SK-N-MC (cell line): Measurements from ENCODE around the gene CHSY1.

Experiments
- DNase-seq: peaks from one replicate; pipeline ENCODE4 v3.0.0-alpha.2; 2011; ENCODE audit warnings: low read depth, low spot score
- H3K27ac ChIP-seq: fragments of 200-600 bp; sonication (generic); 2 replicates; pipeline ENCODE4 v1.5.1; 2016; ENCODE audit warnings: mixed run types
- H3K36me3 ChIP-seq: fragments of 200-600 bp; sonication (generic); 2 replicates; pipeline ENCODE4 v1.6.1; 2017; ENCODE audit warnings: antibody characterized with exemption, low read length, mixed read lengths; ENCODE audit not compliant: insufficient read depth
- H3K4me3 ChIP-seq: fragments of 200-600 bp; sonication (generic); 2 replicates; pipeline ENCODE4 v1.5.1; 2016
- H3K9ac ChIP-seq: fragments of 200-600 bp; sonication (generic); 2 replicates; pipeline ENCODE4 v1.8.0; 2017; ENCODE audit warnings: mixed run types, mixed read lengths; ENCODE audit not compliant: insufficient read length
- H3K9me3 ChIP-seq: fragments of 200-600 bp; sonication (generic); 2 replicates; pipeline ENCODE4 v1.6.1; 2017; ENCODE audit warnings: low read depth, mild to moderate bottlenecking, antibody characterized with exemption, low read length, moderate library complexity, mixed read lengths
- EZH2 ChIP-seq: fragments of 200-600 bp; sonication (generic); IDR thresholded peaks from one replicate; pipeline ENCODE4 v1.6.1; 2017; ENCODE audit warnings: antibody characterized with exemption
- FOXP2 ChIP-seq: optimal IDR thresholded peaks from 2 replicates; pipeline ENCODE3; 2011; ENCODE audit warnings: mild to moderate bottlenecking, moderate library complexity; ENCODE audit not compliant: insufficient read depth; ENCODE audit errors: extremely low read length, control extremely low read depth
- POLR2AphosphoS5 ChIP-seq: IDR thresholded peaks from 2 replicates; pipeline ENCODE4 v1.6.1; 2012; ENCODE audit warnings: mild to moderate bottlenecking, low read depth, low read length, borderline replicate concordance

Gene CHSY1

GRCh38 chr15:101242160-101242998 is 9.5 kb downstream of the CHSY1 start:
- Histone ChIP-seq H3K4me3 (no peak overlapping the region), H3K36me3 (no peaks in the 10 kb centered on the region), H3K9me3 (no peaks in the 10 kb centered on the region), H3K27ac (no peak overlapping the region), H3K9ac (no peak overlapping the region)
- DNase-seq = no peak
- no peak for TF ChIP-seq EZH2
- no peak for TF ChIP-seq POLR2AphosphoS5

GRCh38 chr15:101240358-101240757 is 11.5 kb downstream of the CHSY1 start:
- H3K36me3 ChIP-seq = peaks cover 4% of the 10 kb centered on the region; the same call in 1 of the 2 replicates

GRCh38 chr15:101239724-101240136 is 12.1 kb downstream of the CHSY1 start:
- peak overlapping the region; percentile 46 for H3K4me3 ChIP-seq
- TF ChIP-seq EZH2 (no peak), POLR2AphosphoS5 (no peak), FOXP2 (no peak)
- H3K36me3 ChIP-seq = peaks cover 9% of the 10 kb centered on the region; the same call in 1 of the 2 replicates
- no peak for DNase-seq
- H3K9ac ChIP-seq = no peak overlapping the region
- H3K9me3 ChIP-seq = no peaks in the 10 kb centered on the region
- H3K27ac ChIP-seq = peak overlapping the region; percentile 59

More at GRCh38 chr15:101240358-101240757, 11.5 kb downstream of the CHSY1 start:
- Histone ChIP-seq H3K27ac (peak overlapping the region; percentile 59; the same call in 1 of the 2 replicates), H3K9me3 (no peaks in the 10 kb centered on the region), H3K9ac (no peak overlapping the region), H3K4me3 (no peak overlapping the region)
- DNase-seq = no peak
- no peak for TF ChIP-seq POLR2AphosphoS5
- no peak for TF ChIP-seq EZH2
- no peak for TF ChIP-seq FOXP2

DNA sequence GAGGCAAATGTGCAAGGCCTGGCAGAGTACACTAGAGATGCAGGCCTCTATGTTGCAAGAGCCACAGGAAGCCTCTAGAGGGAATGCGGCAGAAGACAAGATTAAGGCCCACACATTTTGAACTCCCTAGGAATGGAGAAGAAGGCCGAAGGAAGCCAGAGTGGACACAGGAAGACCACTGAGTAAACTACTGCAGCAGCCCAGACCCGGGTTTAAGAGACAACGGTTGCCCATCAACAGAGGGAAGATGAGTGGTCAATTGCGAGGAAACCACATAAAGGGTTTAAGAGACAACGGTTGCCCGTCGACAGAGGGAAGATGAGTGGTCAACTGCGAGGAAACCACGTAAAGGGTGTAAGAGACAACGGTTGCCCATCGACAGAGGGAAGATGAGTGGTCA is 14.6 kb downstream of the CHSY1 start:
- Histone ChIP-seq H3K9ac (no peak overlapping the region), H3K27ac (no peak overlapping the region), H3K36me3 (peaks cover 19% of the 10 kb centered on the region; the same call in 1 of the 2 replicates), H3K4me3 (no peak overlapping the region), H3K9me3 (no peaks in the 10 kb centered on the region)
- TF ChIP-seq POLR2AphosphoS5 (no peak), FOXP2 (no peak), EZH2 (no peak)
- no peak for DNase-seq

- no peaks in the 10 kb centered on the region for H3K9me3 ChIP-seq
- no peak overlapping the region for H3K9ac ChIP-seq
- H3K27ac ChIP-seq = no peak overlapping the region
- H3K4me3 ChIP-seq = no peak overlapping the region
- H3K36me3 ChIP-seq = peaks cover 34% of the 10 kb centered on the region; the same call in 1 of the 2 replicates
- TF ChIP-seq FOXP2 = no peak
- no peak for TF ChIP-seq POLR2AphosphoS5
- no peak for TF ChIP-seq EZH2
- no peak for DNase-seq
These were observed 18.1 kb downstream of the CHSY1 start for GRCh38 chr15:101233651-101234280.

- DNase-seq = no peak
These were observed 19.2 kb downstream of the CHSY1 start for GRCh38 chr15:101232677-101233076.

GRCh38 chr15:101228313-101228712 is 23.5 kb downstream of the CHSY1 start:
- Histone ChIP-seq H3K36me3 (peaks cover 34% of the 10 kb centered on the region), H3K9me3 (0 out of 2 replicates have a peak, but pooled peaks cover 3% of the 10 kb centered on the region), H3K9ac (no peak overlapping the region), H3K27ac (no peak overlapping the region), H3K4me3 (no peak overlapping the region)
- DNase-seq = no peak
- TF ChIP-seq POLR2AphosphoS5 (no peak), EZH2 (no peak), FOXP2 (no peak)

More at GRCh38 chr15:101232677-101233076, 19.2 kb downstream of the CHSY1 start:
- H3K9ac ChIP-seq = no peak overlapping the region
- H3K36me3 ChIP-seq = peaks cover 43% of the 10 kb centered on the region
- no peak for TF ChIP-seq FOXP2
- H3K27ac ChIP-seq = no peak overlapping the region
- H3K9me3 ChIP-seq = 0 out of 2 replicates have a peak, but pooled peaks cover 3% of the 10 kb centered on the region
- no peak overlapping the region for H3K4me3 ChIP-seq

- H3K9ac ChIP-seq = no peak overlapping the region
- no peak overlapping the region for H3K27ac ChIP-seq
- TF ChIP-seq POLR2AphosphoS5 = no peak
- TF ChIP-seq FOXP2 = no peak
- TF ChIP-seq EZH2 = no peak
- no peak overlapping the region for H3K4me3 ChIP-seq
- H3K9me3 ChIP-seq = 0 out of 2 replicates have a peak, but pooled peaks cover 3% of the 10 kb centered on the region
- peaks cover 16% of the 10 kb centered on the region for H3K36me3 ChIP-seq
- no peak for DNase-seq
These were observed 26.2 kb downstream of the CHSY1 start for GRCh38 chr15:101225658-101226057.

DNA sequence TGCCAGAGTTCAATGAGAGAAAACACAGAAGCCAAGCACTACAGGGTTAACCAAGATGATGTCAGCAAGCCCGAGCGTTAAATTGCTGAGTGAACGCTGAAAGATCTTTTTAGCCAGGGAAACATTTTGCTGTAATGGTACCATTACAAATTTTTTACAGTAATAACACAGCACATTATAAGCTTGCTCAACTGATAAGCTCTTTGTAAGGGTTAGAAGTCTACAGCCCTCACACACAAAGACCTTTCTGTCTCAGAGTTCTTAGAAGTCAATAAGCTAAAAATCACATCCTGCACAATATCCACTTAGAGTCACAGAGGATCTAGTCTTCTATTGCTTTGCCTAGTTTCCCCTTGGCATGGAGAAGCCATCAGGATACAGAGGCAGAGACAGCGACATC is 29.9 kb downstream of the CHSY1 start:
- Histone ChIP-seq H3K9me3 (no peaks in the 10 kb centered on the region), H3K36me3 (peaks cover 5% of the 10 kb centered on the region), H3K4me3 (no peak overlapping the region), H3K9ac (no peak overlapping the region), H3K27ac (no peak overlapping the region)
- DNase-seq = no peak
- TF ChIP-seq EZH2 (no peak), FOXP2 (no peak), POLR2AphosphoS5 (no peak)
